Stimulated activated CD4-positive, alpha-beta T cell treated with anti-CD3 and anti-CD28 coated beads, Interleukin-1b, Interleukin-23, amount 100 ng/mL, for 24 hours (primary cell): Measurements from ENCODE around the gene OR7A5.
"Not testable (repeated sequence)": the region's sequence is repeated elsewhere in the genome, so short reads cannot be mapped to it uniquely, and the experiment has no call there.

ENCODE experiments used
- DNase-seq, 4 experiments: peaks; one replicate each; pipeline ENCODE4 v3.0.0-alpha.2; 2020; ENCODE audit warnings: low read depth in 4 of 4, low spot score in 1 of 4

The OR7A5 gene

GRCh38 chr19:14785102-14785793, 49.7 kb downstream of the OR7A5 start:
- not testable (repeated sequence) for DNase-seq

GRCh38 chr19:14784730-14785101, 50.3 kb downstream of the OR7A5 start:
- not testable (repeated sequence) for DNase-seq

- not testable (repeated sequence) for DNase-seq
Observed at GRCh38 chr19:14783410-14783998, 51.5 kb downstream of the OR7A5 start.

GRCh38 chr19:14782626-14783409, 52.2 kb downstream of the OR7A5 start:
- DNase-seq, result no peak

- DNase-seq, result not testable (repeated sequence)
Observed at GRCh38 chr19:14781713-14782536, 53.1 kb downstream of the OR7A5 start.

GRCh38 chr19:14780622-14781225, 54.3 kb downstream of the OR7A5 start:
- not testable (repeated sequence) for DNase-seq

GRCh38 chr19:14779151-14779550, 55.8 kb downstream of the OR7A5 start:
- no peak for DNase-seq

- DNase-seq, result not testable (repeated sequence)
Observed at GRCh38 chr19:14778110-14778845, 56.7 kb downstream of the OR7A5 start, which contains the start of gene ADGRE2. Gene ADGRE2 (minus strand): TSS chr19:14778560. CDS start chr19:14776756, 1,804 bp downstream.

- not testable (repeated sequence) for DNase-seq
Observed at GRCh38 chr19:14777645-14778044, 57.3 kb downstream of the OR7A5 start.
